Hematopoietic multipotent progenitor cell treated with erythropoietin and hydrocortisone succinate and interleukin-3 and kit ligand, for 15 days (in vitro differentiated cells): ENCODE data around the gene TLX2.

Experiments used
- DNase-seq: peaks from one replicate; pipeline ENCODE4 v3.0.0-alpha.2; 2015; ENCODE audit warnings: low spot score

Gene TLX2

DNA sequence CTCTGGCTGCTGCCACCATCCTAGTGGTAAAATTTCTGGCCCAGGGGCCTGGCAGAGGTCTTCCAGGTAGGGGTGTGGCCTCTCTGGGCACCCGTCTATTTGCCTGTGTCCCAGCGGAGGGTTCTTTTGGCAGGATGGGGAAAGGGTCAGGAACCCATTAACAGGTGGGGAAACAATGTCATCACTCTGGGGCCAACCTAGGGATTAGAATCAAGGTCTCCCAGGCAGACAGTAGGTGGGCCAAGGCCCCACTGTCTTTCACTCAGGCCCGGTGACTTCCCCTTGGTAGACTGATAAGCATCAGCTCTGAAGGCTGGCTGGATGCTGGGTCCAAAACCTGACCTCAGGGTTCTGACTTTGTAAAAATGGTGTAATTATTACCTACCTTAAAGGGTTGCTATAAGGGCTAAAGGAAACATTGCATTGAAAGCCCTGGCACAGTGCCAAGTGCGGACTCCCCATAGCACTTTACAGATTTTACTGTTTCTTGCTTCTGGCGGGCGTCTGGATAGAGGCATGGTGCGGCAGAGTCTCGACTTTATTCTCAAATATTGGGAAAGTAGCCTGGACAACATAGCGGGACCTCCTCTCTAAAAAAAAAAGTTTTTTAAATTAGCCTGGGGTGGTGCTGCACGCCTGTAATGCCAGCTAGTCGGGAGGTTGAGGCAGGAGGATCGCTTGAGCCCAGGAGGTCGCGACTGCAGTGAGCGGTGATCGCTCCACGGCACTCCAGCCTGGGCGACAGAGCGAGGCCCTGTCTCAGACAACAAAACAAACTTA is 17.1 kb upstream of the TLX2 start:
- peak; percentile 20 for DNase-seq

DNA sequence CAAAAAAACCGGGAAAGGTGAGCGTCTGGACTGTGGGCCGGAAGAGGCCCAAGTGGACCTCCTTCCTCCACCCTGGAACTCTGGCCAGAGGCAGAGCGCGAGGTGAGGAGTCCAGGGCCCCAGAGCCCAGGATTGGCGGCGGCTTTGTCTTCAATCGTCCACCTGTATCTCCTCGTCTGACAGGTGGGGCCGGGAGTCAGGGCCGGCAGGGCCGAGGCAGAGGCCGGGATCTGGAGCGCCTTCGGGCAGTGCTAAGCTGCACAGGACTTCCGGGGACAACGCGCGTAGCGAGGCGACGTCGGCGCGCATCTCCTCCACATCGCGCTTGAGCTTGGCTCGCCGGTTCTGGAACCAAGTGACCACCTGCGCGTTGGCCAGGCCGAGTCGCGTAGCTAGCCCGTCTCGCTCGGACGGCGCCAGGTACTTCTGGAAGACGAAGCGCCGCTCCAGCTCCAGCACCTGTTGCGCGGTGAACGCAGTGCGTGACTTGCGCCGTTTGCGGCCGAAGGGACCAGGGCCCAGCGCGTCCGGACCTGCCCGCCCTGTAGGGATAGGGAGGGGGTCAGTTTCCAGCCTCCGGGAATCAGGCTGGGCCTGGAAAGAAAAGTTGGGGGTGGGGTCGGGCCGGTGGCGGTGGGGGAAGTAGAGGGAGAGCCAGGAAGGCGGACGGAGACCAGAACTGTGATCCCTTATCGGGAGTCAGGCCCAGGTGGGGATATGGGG is 16.3 kb upstream of the TLX2 start:
- no peak for DNase-seq

GRCh38 chr2:74498500-74499266 is 15.6 kb upstream of the TLX2 start:
- DNase-seq, result no peak

DNA sequence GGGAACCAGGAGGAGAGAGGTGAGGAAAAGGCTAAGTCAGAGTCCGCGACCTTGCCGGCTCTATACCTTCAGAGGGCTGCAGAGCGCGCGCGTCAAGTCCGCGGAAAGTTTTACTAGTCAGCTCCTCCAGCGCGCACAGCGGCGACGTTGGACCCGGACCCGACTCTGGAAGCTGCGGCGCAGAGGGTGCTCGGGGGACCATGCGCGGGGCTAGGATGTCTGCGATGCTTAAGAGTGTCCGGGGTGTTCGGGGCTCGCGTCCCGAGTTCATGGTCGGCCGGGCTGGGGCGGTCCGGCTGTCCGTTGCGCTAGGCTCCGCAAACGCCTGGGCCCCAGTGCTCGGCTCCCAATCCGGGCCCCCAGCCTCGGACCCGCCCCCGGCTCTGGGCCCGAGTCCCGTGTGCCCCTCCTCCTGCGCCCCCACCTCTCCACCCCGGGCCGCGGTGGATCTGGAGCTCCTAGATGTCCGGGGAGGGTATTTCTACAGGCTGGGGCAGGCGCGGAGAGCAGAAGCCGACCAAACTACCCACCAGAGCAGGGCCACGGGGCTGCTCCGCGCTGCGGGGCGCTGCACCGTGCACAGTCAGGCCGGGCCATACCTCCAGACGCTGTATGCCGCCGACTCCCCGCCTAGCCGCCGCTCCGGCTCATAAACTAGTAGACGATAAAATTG is 14.8 kb upstream of the TLX2 start, which contains the start of gene LBX2:
TSS of gene LBX2 (minus strand) at position 337 of the 673 bp plus-strand sequence. CDS start at position 271, 66 bp downstream.
- DNase-seq, result no peak

DNA sequence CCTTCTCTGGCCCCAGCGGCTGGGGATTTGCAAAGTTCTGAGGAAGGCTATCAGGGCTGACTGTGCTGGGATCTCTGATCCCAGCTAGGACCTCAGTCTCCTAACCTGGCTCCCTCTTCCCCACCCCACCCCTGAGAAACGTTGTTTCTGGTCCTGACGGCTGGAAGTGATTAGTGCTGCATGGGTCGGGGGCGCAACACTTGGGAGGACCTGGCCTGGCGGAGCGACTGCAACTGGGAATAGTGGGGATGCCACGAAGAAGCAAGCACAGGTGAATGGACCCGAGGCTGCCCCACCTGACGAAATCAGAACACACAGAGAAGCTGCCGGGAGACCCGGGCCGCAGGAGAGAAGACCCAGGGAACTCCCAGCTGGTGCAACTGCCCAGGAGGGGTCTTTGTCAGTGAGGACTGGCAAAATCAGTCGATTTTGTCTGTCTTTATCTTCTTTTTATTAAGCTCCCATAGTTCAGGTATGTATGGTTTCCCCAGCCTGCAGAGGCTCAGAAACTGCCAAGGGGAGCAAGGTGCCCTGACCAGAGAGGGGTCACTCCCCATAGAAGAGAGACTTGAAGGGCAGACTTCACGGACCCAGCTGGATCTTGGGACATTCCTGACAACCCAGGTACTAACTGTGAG is 14.2 kb upstream of the TLX2 start:
- DNase-seq, result no peak

GRCh38 chr2:74500578-74500946 is 13.7 kb upstream of the TLX2 start:
- DNase-seq, result no peak

DNA sequence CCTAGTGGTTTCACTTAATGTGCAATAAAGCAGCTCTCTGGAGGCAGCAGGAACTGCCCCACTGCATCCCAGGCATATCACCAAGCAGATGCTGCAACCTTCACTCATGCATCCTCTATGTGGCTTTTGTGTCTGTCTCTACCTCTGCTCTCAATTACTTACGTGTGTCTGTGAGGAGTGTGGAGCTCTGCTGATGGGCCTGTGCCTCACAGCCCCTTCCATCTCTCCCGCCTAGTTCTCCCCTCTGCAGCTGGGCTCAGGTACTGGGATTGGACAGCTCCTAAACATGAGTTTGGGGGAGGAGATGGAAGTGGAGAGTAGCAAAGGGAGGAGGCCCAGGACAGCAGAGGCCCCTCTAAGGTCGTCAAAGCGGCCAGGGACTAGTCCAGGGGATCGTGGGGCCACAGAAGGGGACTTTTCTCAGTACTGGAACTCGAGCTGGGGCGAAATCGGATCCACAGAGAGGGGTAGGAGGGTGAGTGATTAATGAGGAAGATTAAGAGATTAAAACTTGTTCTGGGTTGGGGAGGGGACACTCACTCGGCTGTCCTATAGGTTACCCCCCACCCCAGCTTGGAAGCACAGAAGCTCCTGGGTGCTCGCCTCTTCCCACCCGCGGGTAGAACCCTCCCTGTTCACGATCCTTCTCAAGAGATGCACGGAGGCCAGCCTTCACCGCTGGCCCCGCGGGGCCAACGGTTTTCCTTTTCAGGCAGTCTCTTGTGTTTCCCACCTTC is 12.7 kb upstream of the TLX2 start:
- no peak for DNase-seq

DNA sequence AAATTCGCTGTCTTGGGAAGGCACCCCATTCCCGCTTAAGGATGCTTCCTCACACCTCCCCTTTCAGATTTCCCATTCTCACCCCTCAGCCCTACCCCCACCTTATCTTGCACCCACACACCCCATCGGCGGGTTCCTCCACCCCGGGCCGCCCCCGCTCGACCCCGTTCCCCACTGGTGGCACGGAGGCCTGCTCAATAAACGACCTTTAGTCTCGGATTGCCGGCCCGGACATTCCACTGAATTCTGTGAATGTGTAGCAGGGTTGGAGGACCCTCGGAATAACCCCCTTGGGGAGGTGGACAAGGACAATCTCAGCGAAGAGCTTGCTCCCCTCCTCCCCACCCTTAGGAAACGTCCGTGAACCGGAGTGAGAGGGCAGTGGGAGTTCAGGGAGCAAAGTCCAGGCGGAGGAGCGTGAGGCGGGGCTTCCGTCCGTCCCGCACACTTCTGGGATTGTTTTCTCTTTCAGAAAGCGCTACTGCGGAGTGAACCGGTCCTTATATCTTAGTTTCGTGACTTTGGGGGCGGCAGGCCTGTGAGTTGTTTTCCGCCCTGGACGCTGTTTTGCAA is 12.0 kb upstream of the TLX2 start:
- no peak for DNase-seq

DNA sequence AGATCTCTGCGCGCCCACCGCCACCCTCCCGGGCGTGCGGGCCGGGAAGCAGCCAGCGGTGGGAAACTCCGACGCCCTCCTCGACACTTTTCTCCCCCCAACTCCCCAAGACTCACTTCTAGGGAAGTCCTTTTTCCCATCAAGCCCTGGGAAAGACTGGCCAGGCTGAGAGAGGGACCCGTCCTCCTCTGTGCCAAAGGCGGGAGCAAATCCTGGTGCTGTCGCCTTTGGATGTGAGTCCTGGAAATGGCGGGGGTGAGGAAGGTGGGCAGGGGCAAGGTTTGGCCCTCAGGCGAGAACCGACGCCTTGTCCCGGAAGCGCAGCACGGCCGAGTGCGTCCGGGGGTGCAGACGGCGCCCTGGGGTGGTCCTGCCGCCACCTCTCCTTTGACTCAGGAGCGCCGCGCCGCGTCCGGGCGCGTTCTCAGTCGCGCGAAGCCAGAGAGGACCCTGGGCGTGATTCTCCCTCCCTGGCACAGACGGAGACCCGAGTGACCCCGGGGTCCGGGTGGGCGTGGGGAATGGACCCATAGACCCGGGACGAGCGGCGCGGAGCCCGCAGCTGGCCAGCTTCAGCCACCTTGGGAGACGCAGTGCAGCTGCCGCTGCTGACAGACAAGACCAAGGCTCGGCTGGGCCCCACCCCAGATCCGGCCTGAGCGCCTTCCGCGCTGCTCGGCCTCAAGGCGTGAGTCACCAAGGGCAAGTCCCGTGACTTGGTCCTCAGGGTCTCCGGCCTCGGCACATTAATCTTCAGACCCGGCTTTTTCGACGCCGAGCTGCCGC is 11.3 kb upstream of the TLX2 start:
- peak; percentile 67 for DNase-seq

GRCh38 chr2:74503506-74504475 is 10.5 kb upstream of the TLX2 start:
- DNase-seq, result no peak

DNA sequence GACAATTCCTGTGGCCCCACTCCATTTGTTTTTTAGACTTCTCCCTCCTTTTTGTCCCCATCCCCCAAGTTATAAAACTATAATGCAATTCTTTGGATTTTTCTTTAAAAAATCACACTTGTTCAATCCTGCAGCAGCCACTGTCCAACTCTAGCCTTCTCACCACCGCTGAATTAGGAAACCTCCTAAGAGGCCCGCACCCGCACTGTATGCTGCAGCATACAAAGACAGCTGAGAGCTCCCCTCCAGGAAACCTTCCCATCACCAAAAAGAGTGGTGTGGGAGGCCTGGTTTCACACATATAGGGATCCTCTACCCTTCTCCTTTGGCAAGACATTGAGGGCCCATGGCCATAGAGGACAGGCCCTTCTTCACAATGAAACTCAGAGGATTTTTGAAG is 9.7 kb upstream of the TLX2 start:
- DNase-seq, result no peak

DNA sequence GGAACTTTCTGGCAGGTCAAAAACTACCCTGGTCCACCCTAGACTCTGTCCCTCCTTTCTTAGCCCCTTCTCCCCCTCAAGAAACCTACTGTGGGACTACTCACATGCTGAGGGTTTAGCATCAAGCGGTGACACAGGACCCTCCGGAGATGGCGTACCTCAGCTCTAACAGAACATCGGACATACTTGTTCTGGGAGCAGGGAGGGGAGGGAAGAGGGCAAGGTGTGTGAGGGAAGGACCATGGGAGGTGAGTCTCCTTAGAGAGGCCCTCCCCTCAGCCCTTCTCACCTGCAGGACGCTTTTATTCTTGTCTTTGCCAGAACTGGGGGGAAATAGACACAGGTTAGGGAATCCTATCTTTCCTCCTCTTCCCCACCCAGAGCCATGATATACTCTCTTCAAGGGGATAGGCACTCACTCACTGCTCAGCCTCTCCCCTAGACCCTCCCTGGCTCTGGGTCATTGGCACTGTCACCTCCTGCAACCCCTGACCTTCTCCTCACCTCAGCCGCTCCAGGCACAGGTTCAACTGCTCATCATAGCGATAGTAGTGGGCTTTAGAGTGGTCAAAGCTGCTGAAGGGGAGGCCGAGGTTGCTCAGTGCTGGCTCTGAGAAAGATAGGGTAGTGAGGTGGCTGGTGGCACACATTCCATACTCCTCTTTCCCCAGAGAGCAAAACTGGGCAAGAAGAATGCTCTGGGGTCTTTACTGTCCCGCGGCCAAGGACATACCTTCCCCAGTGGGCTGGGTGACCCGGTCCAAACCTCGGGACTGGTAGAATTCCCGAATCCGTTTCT is 8.6 kb upstream of the TLX2 start:
- no peak for DNase-seq

DNA sequence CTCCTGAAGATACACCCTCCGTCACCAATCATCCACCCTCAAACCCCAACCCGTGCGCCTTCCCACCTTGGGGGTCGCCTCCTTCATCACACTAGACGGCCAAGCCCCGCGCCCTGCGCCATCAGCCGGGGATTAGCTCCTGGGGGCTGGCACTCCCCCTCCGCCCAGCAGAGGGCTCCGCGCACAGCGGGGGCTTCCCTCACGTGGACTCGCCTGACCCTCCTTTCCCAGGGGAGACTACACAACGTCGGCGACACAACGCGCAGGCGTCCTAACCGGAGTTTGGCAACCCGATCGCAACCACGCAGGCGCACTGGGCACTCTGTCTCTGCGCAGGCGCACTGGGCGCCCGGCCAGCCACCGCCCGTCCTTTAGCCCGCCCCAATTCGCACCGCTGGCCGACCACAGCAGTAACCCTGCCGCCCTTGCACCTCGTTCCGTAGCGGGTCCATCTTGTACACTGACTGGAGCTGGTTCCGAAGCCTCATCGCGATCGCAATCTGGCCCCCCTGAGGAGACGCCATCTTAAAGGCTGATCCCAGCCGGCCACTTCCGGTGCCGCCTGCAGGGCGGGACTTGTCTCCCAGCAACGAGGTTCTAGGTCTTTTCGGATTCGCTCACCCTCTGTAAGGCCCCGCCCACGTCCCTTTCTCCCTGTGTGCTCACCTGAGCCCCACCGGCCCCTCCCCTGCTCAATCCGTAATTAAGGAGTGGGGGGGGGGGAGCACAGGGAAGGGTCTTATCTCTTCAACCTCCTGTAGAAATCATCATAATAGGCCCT is 6.9 kb upstream of the TLX2 start, which contains the start of gene PCGF1:
TSS of gene PCGF1 (minus strand) at position 551 of the 781 bp plus-strand sequence. CDS start at position 524, 27 bp downstream.
- DNase-seq, result peak; percentile 99

GRCh38 chr2:74507926-74508520 is 6.2 kb upstream of the TLX2 start:
- DNase-seq, result no peak

GRCh38 chr2:74510272-74510671 is 4.0 kb upstream of the TLX2 start:
- no peak for DNase-seq
